GM23338 (cell line): ENCODE measurements around the gene ARL6IP5. TPM values are rescaled to one million over a fixed set of nuclear protein-coding genes. Genes with fewer than 3 reads are reported as not detected.
A peak's percentile ranks its signal among the peaks of the same experiment; 100 is the strongest.

Experiments
- ATAC-seq: fragments of 200-7000 bp; cut with Tn5 transposase; 3 replicates; pipeline ENCODE4 v1.9.1; 2020
- DNase-seq: peaks from one replicate; pipeline ENCODE4 v3.0.0-alpha.2; 2015; ENCODE audit warnings: low spot score
- H2AFZ ChIP-seq: fragments of 200-600 bp; sonication (generic); 2 replicates; pipeline ENCODE4 v1.8.0; 2016; ENCODE audit warnings: antibody characterized with exemption, mild to moderate bottlenecking, moderate library complexity
- H3F3A ChIP-seq: fragments of 200-600 bp; sonication (generic); replicated peaks from 2 replicates; pipeline ENCODE4 v1.8.0; 2017; ENCODE audit warnings: antibody characterized with exemption, mixed run types, low read depth
- H3K27ac ChIP-seq: fragments of 200-600 bp; sonication (generic); 2 replicates; pipeline ENCODE4 v1.6.1; 2016; ENCODE audit warnings: low read depth
- H3K27me3 ChIP-seq: fragments of 200-600 bp; sonication (generic); 2 replicates; pipeline ENCODE4 v1.8.0; 2016; ENCODE audit warnings: mild to moderate bottlenecking, mixed run types, moderate library complexity; ENCODE audit not compliant: insufficient read depth
- H3K36me3 ChIP-seq: fragments of 200-600 bp; sonication (generic); 2 replicates; pipeline ENCODE4 v1.8.0; 2016; ENCODE audit warnings: mild to moderate bottlenecking; ENCODE audit not compliant: insufficient read depth
- H3K4me1 ChIP-seq: fragments of 200-600 bp; sonication (generic); 2 replicates; pipeline ENCODE4 v1.8.0; 2016; ENCODE audit warnings: mild to moderate bottlenecking, moderate library complexity; ENCODE audit not compliant: insufficient read depth
- H3K4me2 ChIP-seq: fragments of 200-600 bp; sonication (generic); 2 replicates; pipeline ENCODE4 v1.7.1; 2017; ENCODE audit warnings: mixed run types
- H3K4me3 ChIP-seq: fragments of 200-600 bp; sonication (generic); 2 replicates; pipeline ENCODE4 v1.6.1; 2016; ENCODE audit warnings: mixed run types
- H3K79me2 ChIP-seq: fragments of 200-600 bp; sonication (generic); replicated peaks from 2 replicates; pipeline ENCODE4 v1.8.0; 2017; ENCODE audit warnings: mild to moderate bottlenecking; ENCODE audit not compliant: insufficient read depth
- H3K9me2 ChIP-seq: fragments of 200-600 bp; sonication (generic); 2 replicates; pipeline ENCODE4 v1.8.0; 2017; ENCODE audit not compliant: insufficient read depth
- H4K20me1 ChIP-seq: fragments of 200-600 bp; sonication (generic); replicated peaks from 2 replicates; pipeline ENCODE4 v1.8.0; 2017; ENCODE audit warnings: mild to moderate bottlenecking; ENCODE audit not compliant: insufficient read depth
- H3K27ac Mint-ChIP-seq: 2 replicates; pipeline ENCODE4 v1.8.0; 2020; ENCODE audit warnings: inconsistent platforms, mild to moderate bottlenecking, moderate library complexity, mixed read lengths
- H3K27me3 Mint-ChIP-seq: 3 replicates; pipeline ENCODE4 v1.8.0; 2022; ENCODE audit warnings: low read depth, mild to moderate bottlenecking, moderate library complexity, mixed read lengths, inconsistent platforms; ENCODE audit not compliant: insufficient read depth, poor library complexity
- H3K36me3 Mint-ChIP-seq: 3 replicates; pipeline ENCODE4 v1.8.0; 2021; ENCODE audit warnings: low read depth, mild to moderate bottlenecking, inconsistent platforms, moderate library complexity, mixed read lengths
- H3K4me1 Mint-ChIP-seq: 3 replicates; pipeline ENCODE4 v1.8.0; 2020; ENCODE audit warnings: mild to moderate bottlenecking, inconsistent platforms, mixed read lengths
- H3K4me3 Mint-ChIP-seq: 3 replicates; pipeline ENCODE4 v1.8.0; 2021; ENCODE audit warnings: moderate library complexity, mild to moderate bottlenecking, inconsistent platforms, mixed read lengths
- H3K9me3 Mint-ChIP-seq: 3 replicates; pipeline ENCODE4 v1.8.0; 2020; ENCODE audit warnings: moderate library complexity, mild to moderate bottlenecking, inconsistent platforms, mixed read lengths
- CREB1 ChIP-seq: fragments of 250-450 bp; sonication (Bioruptor Pico); IDR thresholded peaks from 2 replicates; pipeline ENCODE4 v1.5.0; 2020; ENCODE audit warnings: low read depth, mild to moderate bottlenecking, moderate library complexity
- EZH2 ChIP-seq: fragments of 200-600 bp; sonication (generic); IDR thresholded peaks from one replicate; pipeline ENCODE4 v1.8.0; 2017; ENCODE audit warnings: antibody characterized with exemption, mild to moderate bottlenecking, low read depth; ENCODE audit not compliant: unreplicated experiment
- EZH2phosphoT487 ChIP-seq: fragments of 200-600 bp; sonication (generic); IDR thresholded peaks from one replicate; pipeline ENCODE4 v1.8.1; 2018; ENCODE audit warnings: antibody characterized with exemption; ENCODE audit not compliant: unreplicated experiment
- JUNB ChIP-seq: IDR thresholded peaks from one replicate; pipeline ENCODE4 v1.6.1; 2016; ENCODE audit warnings: antibody characterized with exemption; ENCODE audit not compliant: unreplicated experiment
- NANOG ChIP-seq: IDR thresholded peaks from 2 replicates; pipeline ENCODE4 v1.6.1; 2016; ENCODE audit warnings: antibody characterized with exemption, borderline replicate concordance
- POLR2AphosphoS5 ChIP-seq: IDR thresholded peaks from 2 replicates; pipeline ENCODE4 v1.6.1; 2016; ENCODE audit warnings: antibody characterized with exemption, low read depth
- REST ChIP-seq: IDR thresholded peaks from one replicate; pipeline ENCODE4 v1.6.1; 2018; ENCODE audit warnings: antibody characterized with exemption; ENCODE audit not compliant: unreplicated experiment
- STAT1 ChIP-seq: IDR thresholded peaks from one replicate; pipeline ENCODE4 v1.6.1; 2016; ENCODE audit warnings: antibody characterized with exemption; ENCODE audit not compliant: unreplicated experiment
- ZNF114 ChIP-seq: fragments of 250-450 bp; sonication (Bioruptor Pico); IDR thresholded peaks from 2 replicates; pipeline ENCODE4 v1.5.0; 2020; ENCODE audit warnings: mild to moderate bottlenecking, moderate library complexity
- ZNF331 ChIP-seq: fragments of 250-450 bp; sonication (Bioruptor Pico); IDR thresholded peaks from 2 replicates; pipeline ENCODE4 v1.5.0; 2020; ENCODE audit warnings: low read depth, mild to moderate bottlenecking, moderate library complexity
- polyA plus RNA-seq: library from polyadenylated mRNA; unstranded; fragments of >200 nt; fragmentation: Nextera tagmentation; extraction: Ambion mirVana; gene quantifications from 2 replicates; pipeline ENCODE4 v1.2.1, GENCODE V29; 2016
- total RNA-seq: library from RNA; depleted of rRNA; stranded (reverse); fragments of >200 nt; shearing (Covaris generic); gene quantifications from 2 replicates; pipeline ENCODE4 v1.2.3, GENCODE V29; 2014
- TF ChIP-seq, protein P1 (sequence below): IDR thresholded peaks from 2 replicates; pipeline ENCODE4 v1.6.1; 2016; ENCODE audit warnings: antibody characterized with exemption
- TF ChIP-seq, protein P2 (sequence below), 2 experiments: fragments of 200-600 bp in 1 of 2; sonication (generic) in 1 of 2; conservative IDR thresholded peaks; 2 replicates each; pipeline versions ENCODE4 v1.5.1 to v1.6.1; 2016 to 2017; ENCODE audit warnings: antibody characterized with exemption in 2 of 2, low read depth in 2 of 2, mild to moderate bottlenecking in 2 of 2, moderate library complexity in 1 of 2
- TF ChIP-seq, protein P3 (sequence below): fragments of 250-450 bp; sonication (Bioruptor Pico); IDR thresholded peaks from 2 replicates; pipeline ENCODE4 v1.5.0; 2020; ENCODE audit warnings: mild to moderate bottlenecking, moderate library complexity

The ARL6IP5 gene
- total and polyA plus RNA-seq, 2 experiments from 2014 or later, result 28.8 to 39.8 TPM

- H3F3A ChIP-seq, result no peaks in the 10 kb centered on the region
These were observed 3.3 kb downstream of the ARL6IP5 start for GRCh38 chr3:69088063-69088462.

More at GRCh38 chr3:69088063-69088462, 3.3 kb downstream of the ARL6IP5 start:
- H3K36me3 Mint-ChIP-seq, result no peaks in the 10 kb centered on the region
- Histone ChIP-seq H3K9me2 (no peaks in the 10 kb centered on the region), H3K36me3 (no peaks in the 10 kb centered on the region), H3K4me1 (peaks cover 53% of the 10 kb centered on the region), H3K79me2 (0 out of 2 replicates have a peak, but pooled peaks cover 19% of the 10 kb centered on the region), H2AFZ (no peak overlapping the region), H3K27ac (no peak overlapping the region), H4K20me1 (no peaks in the 10 kb centered on the region), H3K27me3 (no peaks in the 10 kb centered on the region), H3K4me2 (no peak overlapping the region), H3K4me3 (no peak overlapping the region)
- 0 out of 2 replicates have a peak overlapping the region, but pooled peaks have one; percentile 17 for H3K27ac Mint-ChIP-seq
- ATAC-seq, result no peak
- H3K4me3 Mint-ChIP-seq, result no peak overlapping the region; the same call in 2 of the 3 replicates
- no peak for TF ChIP-seq CREB1
- no peak for TF ChIP-seq EZH2
- no peak for TF ChIP-seq STAT1
- no peak for TF ChIP-seq REST
- TF ChIP-seq, protein P1, sequence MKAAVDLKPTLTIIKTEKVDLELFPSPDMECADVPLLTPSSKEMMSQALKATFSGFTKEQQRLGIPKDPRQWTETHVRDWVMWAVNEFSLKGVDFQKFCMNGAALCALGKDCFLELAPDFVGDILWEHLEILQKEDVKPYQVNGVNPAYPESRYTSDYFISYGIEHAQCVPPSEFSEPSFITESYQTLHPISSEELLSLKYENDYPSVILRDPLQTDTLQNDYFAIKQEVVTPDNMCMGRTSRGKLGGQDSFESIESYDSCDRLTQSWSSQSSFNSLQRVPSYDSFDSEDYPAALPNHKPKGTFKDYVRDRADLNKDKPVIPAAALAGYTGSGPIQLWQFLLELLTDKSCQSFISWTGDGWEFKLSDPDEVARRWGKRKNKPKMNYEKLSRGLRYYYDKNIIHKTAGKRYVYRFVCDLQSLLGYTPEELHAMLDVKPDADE, result no peak
- TF ChIP-seq ZNF331 (CRISPR knock-in tag), result no peak
- no peak for TF ChIP-seq EZH2phosphoT487
- no peak for TF ChIP-seq POLR2AphosphoS5
- TF ChIP-seq ZNF114, result no peak
- TF ChIP-seq JUNB, result no peak
- TF ChIP-seq, protein P2, sequence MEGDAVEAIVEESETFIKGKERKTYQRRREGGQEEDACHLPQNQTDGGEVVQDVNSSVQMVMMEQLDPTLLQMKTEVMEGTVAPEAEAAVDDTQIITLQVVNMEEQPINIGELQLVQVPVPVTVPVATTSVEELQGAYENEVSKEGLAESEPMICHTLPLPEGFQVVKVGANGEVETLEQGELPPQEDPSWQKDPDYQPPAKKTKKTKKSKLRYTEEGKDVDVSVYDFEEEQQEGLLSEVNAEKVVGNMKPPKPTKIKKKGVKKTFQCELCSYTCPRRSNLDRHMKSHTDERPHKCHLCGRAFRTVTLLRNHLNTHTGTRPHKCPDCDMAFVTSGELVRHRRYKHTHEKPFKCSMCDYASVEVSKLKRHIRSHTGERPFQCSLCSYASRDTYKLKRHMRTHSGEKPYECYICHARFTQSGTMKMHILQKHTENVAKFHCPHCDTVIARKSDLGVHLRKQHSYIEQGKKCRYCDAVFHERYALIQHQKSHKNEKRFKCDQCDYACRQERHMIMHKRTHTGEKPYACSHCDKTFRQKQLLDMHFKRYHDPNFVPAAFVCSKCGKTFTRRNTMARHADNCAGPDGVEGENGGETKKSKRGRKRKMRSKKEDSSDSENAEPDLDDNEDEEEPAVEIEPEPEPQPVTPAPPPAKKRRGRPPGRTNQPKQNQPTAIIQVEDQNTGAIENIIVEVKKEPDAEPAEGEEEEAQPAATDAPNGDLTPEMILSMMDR (conservative IDR thresholded peaks at IDR 0.05; ENCODE audit: low read depth in 2 of 2), result no peak
- TF ChIP-seq, protein P3, sequence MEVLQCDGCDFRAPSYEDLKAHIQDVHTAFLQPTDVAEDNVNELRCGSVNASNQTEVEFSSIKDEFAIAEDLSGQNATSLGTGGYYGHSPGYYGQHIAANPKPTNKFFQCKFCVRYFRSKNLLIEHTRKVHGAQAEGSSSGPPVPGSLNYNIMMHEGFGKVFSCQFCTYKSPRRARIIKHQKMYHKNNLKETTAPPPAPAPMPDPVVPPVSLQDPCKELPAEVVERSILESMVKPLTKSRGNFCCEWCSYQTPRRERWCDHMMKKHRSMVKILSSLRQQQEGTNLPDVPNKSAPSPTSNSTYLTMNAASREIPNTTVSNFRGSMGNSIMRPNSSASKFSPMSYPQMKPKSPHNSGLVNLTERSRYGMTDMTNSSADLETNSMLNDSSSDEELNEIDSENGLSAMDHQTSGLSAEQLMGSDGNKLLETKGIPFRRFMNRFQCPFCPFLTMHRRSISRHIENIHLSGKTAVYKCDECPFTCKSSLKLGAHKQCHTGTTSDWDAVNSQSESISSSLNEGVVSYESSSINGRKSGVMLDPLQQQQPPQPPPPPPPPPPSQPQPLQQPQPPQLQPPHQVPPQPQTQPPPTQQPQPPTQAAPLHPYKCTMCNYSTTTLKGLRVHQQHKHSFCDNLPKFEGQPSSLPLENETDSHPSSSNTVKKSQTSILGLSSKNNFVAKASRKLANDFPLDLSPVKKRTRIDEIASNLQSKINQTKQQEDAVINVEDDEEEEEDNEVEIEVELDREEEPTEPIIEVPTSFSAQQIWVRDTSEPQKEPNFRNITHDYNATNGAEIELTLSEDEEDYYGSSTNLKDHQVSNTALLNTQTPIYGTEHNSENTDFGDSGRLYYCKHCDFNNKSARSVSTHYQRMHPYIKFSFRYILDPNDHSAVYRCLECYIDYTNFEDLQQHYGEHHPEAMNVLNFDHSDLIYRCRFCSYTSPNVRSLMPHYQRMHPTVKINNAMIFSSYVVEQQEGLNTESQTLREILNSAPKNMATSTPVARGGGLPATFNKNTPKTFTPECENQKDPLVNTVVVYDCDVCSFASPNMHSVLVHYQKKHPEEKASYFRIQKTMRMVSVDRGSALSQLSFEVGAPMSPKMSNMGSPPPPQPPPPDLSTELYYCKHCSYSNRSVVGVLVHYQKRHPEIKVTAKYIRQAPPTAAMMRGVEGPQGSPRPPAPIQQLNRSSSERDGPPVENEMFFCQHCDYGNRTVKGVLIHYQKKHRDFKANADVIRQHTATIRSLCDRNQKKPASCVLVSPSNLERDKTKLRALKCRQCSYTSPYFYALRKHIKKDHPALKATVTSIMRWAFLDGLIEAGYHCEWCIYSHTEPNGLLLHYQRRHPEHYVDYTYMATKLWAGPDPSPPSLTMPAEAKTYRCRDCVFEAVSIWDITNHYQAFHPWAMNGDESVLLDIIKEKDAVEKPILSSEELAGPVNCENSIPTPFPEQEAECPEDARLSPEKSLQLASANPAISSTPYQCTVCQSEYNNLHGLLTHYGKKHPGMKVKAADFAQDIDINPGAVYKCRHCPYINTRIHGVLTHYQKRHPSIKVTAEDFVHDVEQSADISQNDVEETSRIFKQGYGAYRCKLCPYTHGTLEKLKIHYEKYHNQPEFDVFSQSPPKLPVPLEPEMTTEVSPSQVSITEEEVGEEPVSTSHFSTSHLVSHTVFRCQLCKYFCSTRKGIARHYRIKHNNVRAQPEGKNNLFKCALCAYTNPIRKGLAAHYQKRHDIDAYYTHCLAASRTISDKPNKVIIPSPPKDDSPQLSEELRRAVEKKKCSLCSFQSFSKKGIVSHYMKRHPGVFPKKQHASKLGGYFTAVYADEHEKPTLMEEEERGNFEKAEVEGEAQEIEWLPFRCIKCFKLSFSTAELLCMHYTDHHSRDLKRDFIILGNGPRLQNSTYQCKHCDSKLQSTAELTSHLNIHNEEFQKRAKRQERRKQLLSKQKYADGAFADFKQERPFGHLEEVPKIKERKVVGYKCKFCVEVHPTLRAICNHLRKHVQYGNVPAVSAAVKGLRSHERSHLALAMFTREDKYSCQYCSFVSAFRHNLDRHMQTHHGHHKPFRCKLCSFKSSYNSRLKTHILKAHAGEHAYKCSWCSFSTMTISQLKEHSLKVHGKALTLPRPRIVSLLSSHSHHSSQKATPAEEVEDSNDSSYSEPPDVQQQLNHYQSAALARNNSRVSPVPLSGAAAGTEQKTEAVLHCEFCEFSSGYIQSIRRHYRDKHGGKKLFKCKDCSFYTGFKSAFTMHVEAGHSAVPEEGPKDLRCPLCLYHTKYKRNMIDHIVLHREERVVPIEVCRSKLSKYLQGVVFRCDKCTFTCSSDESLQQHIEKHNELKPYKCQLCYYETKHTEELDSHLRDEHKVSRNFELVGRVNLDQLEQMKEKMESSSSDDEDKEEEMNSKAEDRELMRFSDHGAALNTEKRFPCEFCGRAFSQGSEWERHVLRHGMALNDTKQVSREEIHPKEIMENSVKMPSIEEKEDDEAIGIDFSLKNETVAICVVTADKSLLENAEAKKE (CRISPR knock-in tag), result no peak
- no peak for TF ChIP-seq NANOG
- DNase-seq, result no peak
- peaks cover 45% of the 10 kb centered on the region for H3K4me1 Mint-ChIP-seq
- H3K9me3 Mint-ChIP-seq, result no peaks in the 10 kb centered on the region
- H3K27me3 Mint-ChIP-seq, result peaks cover 4% of the 10 kb centered on the region
